Fibroblast of villous mesenchyme (primary cell): ENCODE results near the gene USP14. TPM values are rescaled to one million over a fixed set of nuclear protein-coding genes. Genes with fewer than 3 reads are reported as not detected.

Experiments
- DNase-seq: peaks from one replicate; pipeline ENCODE4 v3.0.0-alpha.2; 2010; ENCODE audit warnings: low read depth
- H3K4me3 ChIP-seq: 2 replicates; pipeline ENCODE4 v1.5.1; 2011; ENCODE audit warnings: low read depth, mild to moderate bottlenecking, low read length
- total RNA-seq: library from RNA; depleted of rRNA; stranded (reverse); fragments of >200 nt; gene quantifications from 2 replicates; pipeline ENCODE4 v1.2.3, GENCODE V29; 2012
- TF ChIP-seq, protein P1 (sequence below): IDR thresholded peaks from 2 replicates; pipeline ENCODE4 v1.5.1; 2012; ENCODE audit warnings: low read depth, mild to moderate bottlenecking, low read length; ENCODE audit not compliant: insufficient read depth

Gene USP14
- total RNA-seq, 1 donor = 27.6 TPM

GRCh38 chr18:199768-200167 is 41.4 kb downstream of the USP14 start:
- TF ChIP-seq, protein P1, sequence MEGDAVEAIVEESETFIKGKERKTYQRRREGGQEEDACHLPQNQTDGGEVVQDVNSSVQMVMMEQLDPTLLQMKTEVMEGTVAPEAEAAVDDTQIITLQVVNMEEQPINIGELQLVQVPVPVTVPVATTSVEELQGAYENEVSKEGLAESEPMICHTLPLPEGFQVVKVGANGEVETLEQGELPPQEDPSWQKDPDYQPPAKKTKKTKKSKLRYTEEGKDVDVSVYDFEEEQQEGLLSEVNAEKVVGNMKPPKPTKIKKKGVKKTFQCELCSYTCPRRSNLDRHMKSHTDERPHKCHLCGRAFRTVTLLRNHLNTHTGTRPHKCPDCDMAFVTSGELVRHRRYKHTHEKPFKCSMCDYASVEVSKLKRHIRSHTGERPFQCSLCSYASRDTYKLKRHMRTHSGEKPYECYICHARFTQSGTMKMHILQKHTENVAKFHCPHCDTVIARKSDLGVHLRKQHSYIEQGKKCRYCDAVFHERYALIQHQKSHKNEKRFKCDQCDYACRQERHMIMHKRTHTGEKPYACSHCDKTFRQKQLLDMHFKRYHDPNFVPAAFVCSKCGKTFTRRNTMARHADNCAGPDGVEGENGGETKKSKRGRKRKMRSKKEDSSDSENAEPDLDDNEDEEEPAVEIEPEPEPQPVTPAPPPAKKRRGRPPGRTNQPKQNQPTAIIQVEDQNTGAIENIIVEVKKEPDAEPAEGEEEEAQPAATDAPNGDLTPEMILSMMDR = no peak
- no peak for DNase-seq
- no peak overlapping the region for H3K4me3 ChIP-seq

GRCh38 chr18:210075-210474 is 51.7 kb downstream of the USP14 start:
- no peak overlapping the region for H3K4me3 ChIP-seq
- no peak for DNase-seq
- TF ChIP-seq, protein P1 = no peak

GRCh38 chr18:210733-211132 is 52.4 kb downstream of the USP14 start:
- no peak for DNase-seq
- no peak overlapping the region for H3K4me3 ChIP-seq
- TF ChIP-seq, protein P1 = no peak

- TF ChIP-seq, protein P1 = no peak
- DNase-seq = no peak
- H3K4me3 ChIP-seq = no peak overlapping the region
Measured at GRCh38 chr18:211582-211981, 53.2 kb downstream of the USP14 start.

- TF ChIP-seq, protein P1 = peak; percentile 30
- H3K4me3 ChIP-seq = no peak overlapping the region
- no peak for DNase-seq
Measured at GRCh38 chr18:212780-213179, 54.4 kb downstream of the USP14 start.

- no peak for DNase-seq
- TF ChIP-seq, protein P1 = no peak
Measured at GRCh38 chr18:213505-213904, 55.1 kb downstream of the USP14 start.

DNA sequence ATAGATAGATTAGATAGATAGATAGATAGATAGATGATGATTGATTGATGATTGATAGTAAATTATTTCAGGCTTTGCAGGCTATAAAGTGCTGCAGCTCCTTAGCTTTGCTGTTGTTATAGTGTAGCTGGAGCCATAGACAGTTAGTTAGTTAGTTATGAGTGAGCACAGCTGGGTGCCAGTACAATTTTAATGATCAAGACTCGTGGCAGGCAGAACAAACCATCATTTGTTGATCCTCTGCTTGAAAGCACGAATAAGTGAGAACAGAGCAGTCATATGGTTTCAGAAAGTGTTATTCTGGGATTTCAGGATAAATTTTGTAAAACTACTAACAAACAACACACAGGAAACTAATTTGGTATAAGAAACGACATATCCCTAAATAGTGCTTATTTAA is 55.6 kb downstream of the USP14 start:
- no peak overlapping the region for H3K4me3 ChIP-seq
- DNase-seq = no peak
- TF ChIP-seq, protein P1 = no peak

More at GRCh38 chr18:213505-213904, 55.1 kb downstream of the USP14 start:
- H3K4me3 ChIP-seq = no peak overlapping the region
